Right lobe of liver (tissue), 6 donors: Measurements from ENCODE around the gene TMUB2. TPM values are rescaled to one million over a fixed set of nuclear protein-coding genes. Genes with fewer than 3 reads are reported as not detected.
A peak's percentile ranks its signal among the peaks of the same experiment; 100 is the strongest.

Experiments
- ATAC-seq, 4 donors: fragments of 200-7000 bp; cut with Tn5 transposase; one replicate each; pipeline ENCODE4 v1.9.1; 2020; ENCODE audit warnings: mild to moderate bottlenecking in 4 of 4, moderate library complexity in 4 of 4
- DNase-seq, 3 donors: peaks; one replicate each; pipeline ENCODE4 v3.0.0-alpha.2; 2020
- H3K27ac ChIP-seq, 3 donors: fragments of 200-600 bp; one replicate each; pipeline ENCODE4 v1.8.0; 2022
- H3K27me3 ChIP-seq, 2 donors: fragments of 200-600 bp; one replicate each; pipeline ENCODE4 v1.8.0; 2022
- H3K36me3 ChIP-seq, 4 donors: fragments of 200-600 bp; sonication (generic) in 1 of 4; one replicate each; pipeline versions ENCODE4 v1.5.1 to v1.8.0; 2017 to 2022; ENCODE audit warnings: control low read depth in 1 of 4
- H3K4me1 ChIP-seq, 4 donors: fragments of 200-600 bp; sonication (generic) in 1 of 4; one replicate each; pipeline versions ENCODE4 v1.5.1 to v1.8.0; 2017 to 2022; ENCODE audit warnings: control low read depth in 1 of 4
- H3K4me3 ChIP-seq, 3 donors: fragments of 200-600 bp; one replicate each; pipeline ENCODE4 v1.8.0; 2022
- H3K9me3 ChIP-seq, 4 donors: fragments of 200-600 bp; sonication (generic) in 1 of 4; one replicate each; pipeline versions ENCODE4 v1.5.1 to v1.8.0; 2017 to 2022; ENCODE audit warnings: control low read depth in 1 of 4
- POLR2A ChIP-seq: fragments of 450-650 bp; IDR thresholded peaks from one replicate; pipeline ENCODE4 v1.6.1; 2017; ENCODE audit warnings: antibody characterized with exemption, mild to moderate bottlenecking
- WGBS: methylation state at CpG from one replicate; pipeline ENCODE4 v1.1.6; 2018; ENCODE audit warnings: low coverage, low lambda C conversion rate; ENCODE audit not compliant: insufficient coverage; ENCODE audit errors: missing lambda C conversion rate; 5-methylcytosine and 5-hydroxymethylcytosine counted together
- intact Hi-C, 2 donors: fragments of 100-400 bp; cut with DNase I; formaldehyde crosslinking; loops; one replicate each; pipeline versions ENCODE4 v1.11.2 to v1.14.1; 2022
- total RNA-seq, 6 experiments: library from RNA; depleted of rRNA in 2 of 6; stranded (reverse); fragments of >200 nt in 2 of 6; fragmentation: NEBNext Ultra II Directional in 3 of 6; extraction: Animal tissue kit (Norgen Biotek cat#: 25700) in 3 of 6; gene quantifications; one replicate each; pipeline versions ENCODE4 v1.1.0 to v1.2.4, GENCODE V29; 2016 to 2023
- TF ChIP-seq, protein P1 (sequence below), 4 donors: fragments of 200-600 bp in 3 of 4; fragments of 450-650 bp in 1 of 4; IDR thresholded peaks; one replicate each; pipeline versions ENCODE4 v1.5.1 to v1.8.0; 2016 to 2022; ENCODE audit warnings: antibody characterized with exemption in 4 of 4, mild to moderate bottlenecking in 2 of 4
- donor health status: DM: no; HTN: yes; CAD: no.
- donor health status: DM: no; HTN: no; CAD: no.
- donor health status: DM: no; HTN: no; CAD: no.
- donor health status: DM: no; HTN: yes; CAD: no.
- donor health status: DM: no; HTN: yes; CAD: no.

The TMUB2 gene
- total RNA-seq, 6 experiments from 2014 or later = 13.8 to 18.0 (median 15.7) TPM

DNA sequence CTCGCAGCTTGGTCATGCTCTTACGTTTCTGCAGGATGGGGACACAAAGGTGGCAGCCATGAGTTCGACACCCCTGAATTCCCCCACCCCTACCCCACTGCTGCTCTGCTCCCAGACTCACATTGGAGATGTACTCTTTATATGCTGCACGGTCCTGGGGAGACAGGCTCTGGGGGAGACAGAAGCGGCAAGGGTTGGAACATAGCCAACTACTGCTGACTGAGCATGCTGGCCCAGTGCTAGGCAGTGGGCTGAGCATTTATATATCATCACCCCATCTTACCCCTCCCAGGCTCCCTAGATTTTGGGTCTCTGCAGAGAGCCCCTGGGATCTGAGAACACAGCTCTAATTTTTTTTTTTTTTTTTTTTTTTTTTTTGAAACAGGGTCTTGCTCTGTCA, 21.0 kb downstream of the TMUB2 start:
- Histone ChIP-seq H3K27ac (no peak overlapping the region), H3K27me3 (no peaks in the 10 kb centered on the region), H3K36me3 (peaks cover 0 to 42% (median 15%) of the 10 kb centered on the region in 4 donors), H3K4me1 (peaks cover 0 to 7% (median 0%) of the 10 kb centered on the region in 4 donors), H3K4me3 (no peak overlapping the region), H3K9me3 (no peaks in the 10 kb centered on the region)
- intact Hi-C loops = no loop called here
- TF ChIP-seq, protein P1, sequence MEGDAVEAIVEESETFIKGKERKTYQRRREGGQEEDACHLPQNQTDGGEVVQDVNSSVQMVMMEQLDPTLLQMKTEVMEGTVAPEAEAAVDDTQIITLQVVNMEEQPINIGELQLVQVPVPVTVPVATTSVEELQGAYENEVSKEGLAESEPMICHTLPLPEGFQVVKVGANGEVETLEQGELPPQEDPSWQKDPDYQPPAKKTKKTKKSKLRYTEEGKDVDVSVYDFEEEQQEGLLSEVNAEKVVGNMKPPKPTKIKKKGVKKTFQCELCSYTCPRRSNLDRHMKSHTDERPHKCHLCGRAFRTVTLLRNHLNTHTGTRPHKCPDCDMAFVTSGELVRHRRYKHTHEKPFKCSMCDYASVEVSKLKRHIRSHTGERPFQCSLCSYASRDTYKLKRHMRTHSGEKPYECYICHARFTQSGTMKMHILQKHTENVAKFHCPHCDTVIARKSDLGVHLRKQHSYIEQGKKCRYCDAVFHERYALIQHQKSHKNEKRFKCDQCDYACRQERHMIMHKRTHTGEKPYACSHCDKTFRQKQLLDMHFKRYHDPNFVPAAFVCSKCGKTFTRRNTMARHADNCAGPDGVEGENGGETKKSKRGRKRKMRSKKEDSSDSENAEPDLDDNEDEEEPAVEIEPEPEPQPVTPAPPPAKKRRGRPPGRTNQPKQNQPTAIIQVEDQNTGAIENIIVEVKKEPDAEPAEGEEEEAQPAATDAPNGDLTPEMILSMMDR (IDR thresholded peaks at IDR 0.05) = no peak
- TF ChIP-seq POLR2A = no peak
- DNase-seq = no peak
- WGBS = 90% methylated on average over 2 of the region's 5 CpGs
- ATAC-seq = no peak

DNA sequence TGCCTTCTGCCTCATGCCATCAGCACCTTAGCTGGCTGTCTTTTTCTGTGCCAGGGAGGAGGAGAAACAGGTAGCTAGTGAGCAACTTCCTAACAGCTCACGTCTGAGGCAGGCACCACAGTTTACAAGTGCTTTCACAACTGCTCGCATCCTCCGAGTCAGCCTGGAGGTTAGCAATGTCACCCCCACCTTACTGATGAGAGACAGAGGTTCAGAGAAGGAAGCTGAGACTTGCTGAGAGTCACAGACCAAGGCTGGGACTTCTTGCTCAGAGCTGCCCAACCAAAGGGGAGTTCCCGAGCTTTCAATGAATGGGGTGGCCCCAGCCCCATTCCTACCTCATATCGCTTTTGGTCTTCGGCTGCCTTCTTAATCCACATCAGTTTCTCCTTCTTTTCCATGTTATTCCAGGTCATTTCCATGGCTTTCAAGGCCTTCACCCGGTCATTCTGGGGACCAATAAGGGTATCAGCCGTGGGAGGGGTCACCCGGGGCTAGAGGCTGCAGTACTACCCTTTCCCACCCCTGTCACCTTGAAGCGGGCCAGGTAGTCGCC, 23.1 kb downstream of the TMUB2 start:
- no peak overlapping the region for H3K4me3 ChIP-seq

DNA sequence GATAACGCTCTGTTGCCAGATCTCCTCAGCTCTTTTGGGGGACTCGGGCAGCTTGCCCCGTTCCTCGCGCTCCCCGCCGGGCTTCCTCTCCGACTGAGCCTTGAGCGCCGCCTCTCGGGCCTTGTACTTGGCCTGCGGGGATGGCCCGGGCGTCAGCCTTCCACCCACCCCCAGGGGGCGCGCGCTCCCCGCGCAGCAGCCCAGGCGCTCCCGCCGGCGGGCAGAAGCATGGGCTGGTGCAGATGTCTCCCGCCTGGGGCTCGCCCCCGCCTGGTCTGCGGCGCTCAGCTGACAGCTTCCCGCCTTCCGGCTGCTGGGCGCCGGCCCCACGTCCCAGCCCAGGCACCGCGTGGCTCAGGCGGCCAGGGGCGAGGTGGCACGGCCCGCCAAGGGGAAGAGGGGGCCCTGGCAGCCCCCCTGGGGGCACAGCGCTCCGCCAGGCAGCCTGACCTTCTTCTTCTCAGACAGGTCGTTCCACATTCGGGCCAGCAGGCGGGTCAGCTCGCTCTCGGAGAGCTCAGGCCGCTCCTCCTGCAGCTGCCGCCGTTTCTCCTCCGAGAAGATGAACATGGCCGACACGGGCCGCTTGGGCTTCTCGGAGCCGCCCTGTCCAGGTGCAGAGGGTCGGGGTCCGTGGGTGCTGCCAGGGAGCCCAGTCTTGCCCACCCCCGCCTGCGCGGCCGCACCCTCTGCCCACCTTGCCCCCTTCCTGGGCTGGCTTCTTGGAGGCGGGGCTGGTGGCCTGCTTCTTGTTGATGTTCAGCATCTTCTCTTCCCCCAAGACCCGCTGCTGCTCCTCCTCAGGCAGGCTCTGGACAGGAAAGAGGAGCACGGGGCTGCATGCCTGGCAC, 23.8 kb downstream of the TMUB2 start:
- intact Hi-C loops = loop anchor here (5.0 to 10.0 kb wide), 2 partner anchors 112 to 144 kb away; partner anchors contain the start of gene SLC25A39 (in 2 of the 2)
- DNase-seq (peak; percentile 89 to 91 (median 90)), ATAC-seq (peak; percentile 92 to 99 (median 94))
- Histone ChIP-seq H3K4me3 (no peak overlapping the region), H3K36me3 (peaks cover 2 to 61% (median 25%) of the 10 kb centered on the region in 4 donors), H3K9me3 (no peaks in the 10 kb centered on the region), H3K27ac (no peak overlapping the region), H3K27me3 (no peaks in the 10 kb centered on the region), H3K4me1 (peaks cover 0 to 7% (median 0%) of the 10 kb centered on the region in 4 donors)
- TF ChIP-seq POLR2A = no peak
- TF ChIP-seq, protein P1 (IDR thresholded peaks at IDR 0.05) = peak; percentile 98 to 99 (median 98)
- WGBS = 0% methylated on average over 2 of the region's 64 CpGs

More for the DNA sequence above, 23.1 kb downstream of the TMUB2 start:
- DNase-seq (no peak), ATAC-seq (no peak)
- Histone ChIP-seq H3K27me3 (no peaks in the 10 kb centered on the region), H3K4me1 (peaks cover 0 to 7% (median 0%) of the 10 kb centered on the region in 4 donors), H3K36me3 (peaks cover 1 to 54% (median 20%) of the 10 kb centered on the region in 4 donors), H3K9me3 (no peaks in the 10 kb centered on the region), H3K27ac (no peak overlapping the region)
- intact Hi-C loops = loop anchor here (5.0 to 10.0 kb wide), 2 partner anchors 112 to 145 kb away; partner anchors contain the start of gene SLC25A39 (in 2 of the 2)
- TF ChIP-seq, protein P1 (IDR thresholded peaks at IDR 0.05) = no peak
- no peak for TF ChIP-seq POLR2A
- WGBS = 41% methylated on average over 8 of the region's 11 CpGs

DNA sequence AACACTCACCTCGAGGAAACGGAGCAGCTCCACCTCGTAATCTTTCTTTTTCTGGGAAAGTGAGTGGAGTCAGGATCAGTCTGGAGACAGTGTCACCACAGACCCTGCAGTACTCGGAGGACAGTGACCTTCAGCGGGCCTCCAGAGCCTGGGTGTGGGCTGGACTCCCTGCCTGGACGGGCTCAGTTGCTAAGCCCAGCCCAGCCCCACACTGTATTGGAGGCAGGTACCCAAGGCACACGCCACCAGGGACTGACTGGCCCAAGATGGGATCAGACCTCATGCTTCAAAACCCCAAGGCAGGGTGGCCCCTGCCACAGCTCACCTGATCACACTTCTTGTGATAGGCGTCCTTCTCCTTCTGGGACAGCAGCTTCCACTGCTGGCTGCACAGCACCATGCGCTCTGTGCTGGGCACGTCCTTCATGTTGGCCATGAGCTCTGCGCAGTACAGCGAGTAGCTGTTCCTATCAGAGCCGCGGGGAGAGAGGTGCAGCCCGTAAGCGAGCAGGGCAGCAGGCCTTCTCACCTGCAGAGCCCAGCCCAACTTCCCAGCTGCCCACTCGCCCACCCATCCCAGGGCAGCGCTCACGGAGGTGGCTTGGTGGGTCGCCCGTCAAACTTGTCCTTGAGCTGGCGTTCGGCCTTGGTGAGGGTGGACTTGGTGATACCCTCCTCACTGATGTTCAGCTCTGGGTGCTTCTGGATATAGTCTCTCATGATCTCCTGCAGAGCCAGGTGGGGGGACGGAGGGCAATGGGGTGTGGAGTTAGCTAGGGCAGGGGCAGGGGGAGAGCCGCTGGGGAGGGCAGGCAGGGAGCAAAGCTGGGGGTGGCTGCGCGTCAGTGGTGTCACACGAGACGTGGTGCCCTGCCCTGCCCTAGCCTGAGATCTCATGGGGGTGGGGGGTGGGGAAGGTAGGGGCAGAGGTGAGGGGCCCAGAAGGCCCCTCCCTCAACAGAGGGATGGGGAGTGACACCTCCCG, 24.8 kb downstream of the TMUB2 start:
- H3K27me3 ChIP-seq = no peaks in the 10 kb centered on the region
- no peak for ATAC-seq
- H3K4me1 ChIP-seq = peaks cover 0 to 7% (median 0%) of the 10 kb centered on the region in 4 donors
- H3K9me3 ChIP-seq = no peaks in the 10 kb centered on the region
- WGBS = 60% methylated on average over 1 of the region's 30 CpGs
- peaks cover 9 to 71% (median 34%) of the 10 kb centered on the region in 4 donors for H3K36me3 ChIP-seq
- H3K27ac ChIP-seq = no peak overlapping the region
- intact Hi-C loops = loop anchor here (5.0 to 10.0 kb wide), 2 partner anchors 111 to 143 kb away; partner anchors contain the start of gene SLC25A39 (in 2 of the 2)
- TF ChIP-seq, protein P1 (IDR thresholded peaks at IDR 0.05) = no peak
- TF ChIP-seq POLR2A = no peak
- H3K4me3 ChIP-seq = no peak overlapping the region
- no peak for DNase-seq
